Measurements from ENCODE around the gene FOXL1.

Gene FOXL1

DNA sequence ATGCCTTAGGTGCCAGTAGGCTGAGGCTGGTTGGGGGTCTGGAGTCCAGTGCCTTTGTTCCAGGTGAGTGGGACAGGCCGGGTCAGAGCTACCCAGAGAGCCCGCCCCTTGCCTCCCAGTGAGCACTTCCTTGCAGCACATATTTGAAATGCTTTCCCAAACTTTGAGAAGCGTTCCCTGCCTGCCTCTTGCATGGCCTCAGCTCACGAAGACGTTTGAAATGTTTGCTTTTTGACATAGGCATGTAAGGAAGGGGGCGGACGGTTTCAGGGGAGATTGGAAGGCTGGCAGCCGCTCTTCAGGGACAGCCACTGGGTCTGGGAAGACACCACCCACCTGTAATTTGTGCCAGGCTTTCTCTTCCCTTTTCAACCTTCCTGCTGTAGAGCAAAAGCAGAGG lies 5.1 kb upstream of the FOXL1 start:
- Histone ChIP-seq H3K27me3 (ENCODE audit: insufficient read depth, poor library complexity, severe bottlenecking) (peaks cover 5% of the 10 kb centered on the region), H3K4me3 (replicated peaks; ENCODE audit: insufficient read depth, low read length) (no peak overlapping the region), H3K27ac (replicated peaks) (no peak overlapping the region)
- no peak for TF ChIP-seq GABPA (IDR thresholded peaks at IDR 0.05; ENCODE audit: low read depth)
- no peak for TF ChIP-seq POLR2AphosphoS5 (IDR thresholded peaks at IDR 0.05; ENCODE audit: low read depth)
- TF ChIP-seq, protein P1, sequence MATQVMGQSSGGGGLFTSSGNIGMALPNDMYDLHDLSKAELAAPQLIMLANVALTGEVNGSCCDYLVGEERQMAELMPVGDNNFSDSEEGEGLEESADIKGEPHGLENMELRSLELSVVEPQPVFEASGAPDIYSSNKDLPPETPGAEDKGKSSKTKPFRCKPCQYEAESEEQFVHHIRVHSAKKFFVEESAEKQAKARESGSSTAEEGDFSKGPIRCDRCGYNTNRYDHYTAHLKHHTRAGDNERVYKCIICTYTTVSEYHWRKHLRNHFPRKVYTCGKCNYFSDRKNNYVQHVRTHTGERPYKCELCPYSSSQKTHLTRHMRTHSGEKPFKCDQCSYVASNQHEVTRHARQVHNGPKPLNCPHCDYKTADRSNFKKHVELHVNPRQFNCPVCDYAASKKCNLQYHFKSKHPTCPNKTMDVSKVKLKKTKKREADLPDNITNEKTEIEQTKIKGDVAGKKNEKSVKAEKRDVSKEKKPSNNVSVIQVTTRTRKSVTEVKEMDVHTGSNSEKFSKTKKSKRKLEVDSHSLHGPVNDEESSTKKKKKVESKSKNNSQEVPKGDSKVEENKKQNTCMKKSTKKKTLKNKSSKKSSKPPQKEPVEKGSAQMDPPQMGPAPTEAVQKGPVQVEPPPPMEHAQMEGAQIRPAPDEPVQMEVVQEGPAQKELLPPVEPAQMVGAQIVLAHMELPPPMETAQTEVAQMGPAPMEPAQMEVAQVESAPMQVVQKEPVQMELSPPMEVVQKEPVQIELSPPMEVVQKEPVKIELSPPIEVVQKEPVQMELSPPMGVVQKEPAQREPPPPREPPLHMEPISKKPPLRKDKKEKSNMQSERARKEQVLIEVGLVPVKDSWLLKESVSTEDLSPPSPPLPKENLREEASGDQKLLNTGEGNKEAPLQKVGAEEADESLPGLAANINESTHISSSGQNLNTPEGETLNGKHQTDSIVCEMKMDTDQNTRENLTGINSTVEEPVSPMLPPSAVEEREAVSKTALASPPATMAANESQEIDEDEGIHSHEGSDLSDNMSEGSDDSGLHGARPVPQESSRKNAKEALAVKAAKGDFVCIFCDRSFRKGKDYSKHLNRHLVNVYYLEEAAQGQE (IDR thresholded peaks at IDR 0.05; ENCODE audit: insufficient replicate concordance, low read depth) = no peak
- TF ChIP-seq SPI1 (IDR thresholded peaks at IDR 0.05; ENCODE audit: borderline replicate concordance, low read depth) = no peak
- TF ChIP-seq, protein P2, sequence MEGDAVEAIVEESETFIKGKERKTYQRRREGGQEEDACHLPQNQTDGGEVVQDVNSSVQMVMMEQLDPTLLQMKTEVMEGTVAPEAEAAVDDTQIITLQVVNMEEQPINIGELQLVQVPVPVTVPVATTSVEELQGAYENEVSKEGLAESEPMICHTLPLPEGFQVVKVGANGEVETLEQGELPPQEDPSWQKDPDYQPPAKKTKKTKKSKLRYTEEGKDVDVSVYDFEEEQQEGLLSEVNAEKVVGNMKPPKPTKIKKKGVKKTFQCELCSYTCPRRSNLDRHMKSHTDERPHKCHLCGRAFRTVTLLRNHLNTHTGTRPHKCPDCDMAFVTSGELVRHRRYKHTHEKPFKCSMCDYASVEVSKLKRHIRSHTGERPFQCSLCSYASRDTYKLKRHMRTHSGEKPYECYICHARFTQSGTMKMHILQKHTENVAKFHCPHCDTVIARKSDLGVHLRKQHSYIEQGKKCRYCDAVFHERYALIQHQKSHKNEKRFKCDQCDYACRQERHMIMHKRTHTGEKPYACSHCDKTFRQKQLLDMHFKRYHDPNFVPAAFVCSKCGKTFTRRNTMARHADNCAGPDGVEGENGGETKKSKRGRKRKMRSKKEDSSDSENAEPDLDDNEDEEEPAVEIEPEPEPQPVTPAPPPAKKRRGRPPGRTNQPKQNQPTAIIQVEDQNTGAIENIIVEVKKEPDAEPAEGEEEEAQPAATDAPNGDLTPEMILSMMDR (IDR thresholded peaks at IDR 0.05; ENCODE audit: insufficient read depth, low read length) = no peak
- no peak for DNase-seq (ENCODE audit: low read depth in 1 of 2, low spot score in 1 of 2)

DNA sequence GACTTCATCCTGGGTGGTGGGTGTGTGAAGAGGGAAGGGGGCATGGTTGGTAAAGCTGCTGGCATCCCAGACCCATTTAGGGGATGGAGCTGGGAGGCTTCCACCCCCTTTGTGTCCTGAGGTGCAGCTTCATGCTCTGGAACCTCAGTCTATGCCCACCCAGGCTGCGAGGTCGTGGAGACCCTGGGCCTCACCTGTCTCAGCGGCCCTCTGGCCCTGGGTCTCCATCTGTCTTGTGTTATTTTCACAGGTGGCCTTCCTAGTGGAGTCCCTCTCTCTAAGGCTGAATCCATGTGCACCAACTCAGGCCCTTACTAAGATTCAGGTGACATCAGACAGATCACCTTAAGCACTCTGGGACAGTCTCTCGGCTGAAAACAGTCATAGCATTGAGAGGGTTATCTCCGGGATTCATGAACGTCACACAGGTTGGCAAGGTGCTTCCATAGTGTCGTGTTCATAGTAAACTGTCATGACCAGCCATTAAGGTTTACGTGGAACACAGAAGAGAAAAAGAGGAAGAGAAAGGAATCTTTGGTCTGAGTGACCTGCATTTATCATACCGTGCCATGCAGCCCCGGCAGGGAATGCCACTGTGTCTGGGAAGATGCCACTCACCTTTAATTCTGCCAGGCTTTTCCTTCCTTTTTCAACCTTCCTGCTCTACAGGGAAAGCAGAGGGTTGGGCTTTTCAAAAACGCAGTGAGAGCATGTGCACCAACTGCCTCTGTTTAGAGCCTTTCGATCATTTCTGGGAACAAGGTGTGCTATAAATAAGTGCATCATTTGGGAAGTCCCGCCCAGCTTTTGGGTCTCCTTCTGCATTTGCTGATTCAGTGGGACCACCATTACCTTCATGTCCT lies 4.5 kb upstream of the FOXL1 start:
- Histone ChIP-seq H3K27me3 (ENCODE audit: insufficient read depth, poor library complexity, severe bottlenecking) (peaks cover 2% of the 10 kb centered on the region), H3K4me3 (replicated peaks; ENCODE audit: insufficient read depth, low read length) (no peak overlapping the region), H3K27ac (replicated peaks) (no peak overlapping the region)
- TF ChIP-seq POLR2AphosphoS5 (IDR thresholded peaks at IDR 0.05; ENCODE audit: low read depth) = no peak
- TF ChIP-seq SPI1 (IDR thresholded peaks at IDR 0.05; ENCODE audit: borderline replicate concordance, low read depth) = 0 out of 2 replicates have a peak, but pooled peaks have one; percentile 2
- DNase-seq (ENCODE audit: low read depth in 1 of 2, low spot score in 1 of 2) = no peak

DNA sequence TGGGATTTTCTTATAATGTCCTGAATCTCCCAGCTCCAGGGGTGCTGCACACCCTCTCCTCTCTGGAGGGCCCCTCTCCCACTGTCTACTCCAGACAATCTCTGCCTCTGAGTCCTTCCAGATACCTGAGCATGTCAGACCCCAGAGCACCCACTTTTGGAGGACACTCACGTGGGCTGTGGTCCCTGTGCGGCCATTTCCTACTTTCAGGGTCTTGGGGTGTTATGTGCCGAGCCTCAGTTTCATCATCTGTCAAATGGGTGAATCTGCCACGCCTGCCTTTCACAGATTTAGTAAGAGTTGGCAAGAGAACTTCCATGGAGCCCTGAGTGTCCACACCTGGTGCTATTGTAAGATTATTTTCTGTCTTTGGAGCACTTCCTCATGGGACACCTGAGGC lies 3.7 kb upstream of the FOXL1 start:
- peaks cover 2% of the 10 kb centered on the region for H3K27me3 ChIP-seq (ENCODE audit: insufficient read depth, poor library complexity, severe bottlenecking)
- no peak for DNase-seq (ENCODE audit: low read depth in 1 of 2, low spot score in 1 of 2)
- no peak overlapping the region for H3K27ac ChIP-seq (replicated peaks)
- H3K4me3 ChIP-seq (replicated peaks; ENCODE audit: insufficient read depth, low read length) = no peak overlapping the region
- TF ChIP-seq SPI1 (IDR thresholded peaks at IDR 0.05; ENCODE audit: borderline replicate concordance, low read depth) = no peak
- TF ChIP-seq POLR2AphosphoS5 (IDR thresholded peaks at IDR 0.05; ENCODE audit: low read depth) = no peak

DNA sequence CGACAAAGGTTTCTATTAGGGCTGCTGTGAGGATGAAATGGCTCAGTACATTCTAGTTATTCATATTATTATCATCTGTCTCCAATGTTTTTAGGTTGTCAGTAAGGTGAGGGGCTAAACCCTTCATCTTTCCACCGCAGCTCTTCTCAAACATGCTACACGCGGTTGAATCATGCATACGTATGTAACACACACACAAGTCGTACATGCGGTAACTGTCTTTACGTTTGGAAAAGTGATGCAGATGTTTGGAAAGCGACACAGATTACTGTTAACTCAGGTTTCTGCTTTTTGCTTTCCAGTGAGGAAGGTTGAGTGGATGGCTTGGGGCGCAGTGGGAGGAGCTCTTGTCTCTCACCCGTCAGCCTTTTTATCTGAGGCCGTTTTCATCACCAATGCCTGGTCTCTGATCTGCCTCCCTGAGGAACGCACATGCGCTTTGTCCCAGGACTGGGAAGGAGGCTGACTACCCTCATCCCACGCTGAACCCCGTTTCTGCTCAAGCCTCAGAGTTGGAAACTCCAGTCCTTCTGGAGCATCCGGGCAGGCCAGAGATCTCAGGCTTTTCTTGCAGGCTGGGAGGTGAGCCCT lies 3.2 kb upstream of the FOXL1 start:
- Histone ChIP-seq H3K4me3 (replicated peaks; ENCODE audit: insufficient read depth, low read length) (no peak overlapping the region), H3K27ac (replicated peaks) (no peak overlapping the region), H3K27me3 (ENCODE audit: insufficient read depth, poor library complexity, severe bottlenecking) (peaks cover 2% of the 10 kb centered on the region)
- DNase-seq (ENCODE audit: low read depth in 1 of 2, low spot score in 1 of 2) = no peak
- TF ChIP-seq, protein P1 (IDR thresholded peaks at IDR 0.05; ENCODE audit: insufficient replicate concordance, low read depth) = no peak
- TF ChIP-seq POLR2AphosphoS5 (IDR thresholded peaks at IDR 0.05; ENCODE audit: low read depth) (no peak), GABPA (IDR thresholded peaks at IDR 0.05; ENCODE audit: low read depth) (no peak), SPI1 (IDR thresholded peaks at IDR 0.05; ENCODE audit: borderline replicate concordance, low read depth) (no peak)
- TF ChIP-seq, protein P2 (IDR thresholded peaks at IDR 0.05; ENCODE audit: insufficient read depth, low read length) = no peak
